RWPE2 (cell line): Measurements from ENCODE around the gene CASS4.

Experiments used
- ATAC-seq: fragments of 200-7000 bp; cut with Tn5 transposase; 3 replicates; pipeline ENCODE4 v1.9.1; 2021; ENCODE audit warnings: low read depth
- DNase-seq: peaks from one replicate; pipeline ENCODE4 v3.0.0-alpha.2; 2020; ENCODE audit warnings: low spot score
- H3K27ac ChIP-seq: fragments of 450-650 bp; 2 replicates; pipeline ENCODE4 v1.5.1; 2017; ENCODE audit warnings: mild to moderate bottlenecking; ENCODE audit not compliant: poor library complexity, severe bottlenecking
- H3K27me3 ChIP-seq: fragments of 250-450 bp; sonication (Bioruptor Pico); 2 replicates; pipeline ENCODE4 v1.5.1; 2021; ENCODE audit warnings: mild to moderate bottlenecking, moderate library complexity; ENCODE audit not compliant: insufficient read depth, poor library complexity, severe bottlenecking
- H3K36me3 ChIP-seq: fragments of 250-450 bp; sonication (Bioruptor Pico); 2 replicates; pipeline ENCODE4 v1.5.1; 2020; ENCODE audit warnings: low read depth, mild to moderate bottlenecking, moderate library complexity
- H3K4me1 ChIP-seq: fragments of 250-450 bp; sonication (Bioruptor Pico); 2 replicates; pipeline ENCODE4 v1.5.1; 2021; ENCODE audit warnings: mild to moderate bottlenecking, moderate library complexity; ENCODE audit not compliant: insufficient read depth, poor library complexity, severe bottlenecking
- H3K4me3 ChIP-seq: fragments of 250-450 bp; sonication (Bioruptor Pico); 2 replicates; pipeline ENCODE4 v1.5.1; 2021; ENCODE audit warnings: mild to moderate bottlenecking, moderate library complexity; ENCODE audit not compliant: severe bottlenecking
- H3K9me3 ChIP-seq: fragments of 250-450 bp; sonication (Bioruptor Pico); 2 replicates; pipeline ENCODE4 v1.5.1; 2021; ENCODE audit warnings: mild to moderate bottlenecking, moderate library complexity; ENCODE audit not compliant: severe bottlenecking
- TF ChIP-seq, protein P1 (sequence below): fragments of 450-650 bp; IDR thresholded peaks from one replicate; pipeline ENCODE4 v1.5.1; 2017; ENCODE audit warnings: mild to moderate bottlenecking, moderate library complexity; ENCODE audit not compliant: poor library complexity, severe bottlenecking

The CASS4 gene

DNA sequence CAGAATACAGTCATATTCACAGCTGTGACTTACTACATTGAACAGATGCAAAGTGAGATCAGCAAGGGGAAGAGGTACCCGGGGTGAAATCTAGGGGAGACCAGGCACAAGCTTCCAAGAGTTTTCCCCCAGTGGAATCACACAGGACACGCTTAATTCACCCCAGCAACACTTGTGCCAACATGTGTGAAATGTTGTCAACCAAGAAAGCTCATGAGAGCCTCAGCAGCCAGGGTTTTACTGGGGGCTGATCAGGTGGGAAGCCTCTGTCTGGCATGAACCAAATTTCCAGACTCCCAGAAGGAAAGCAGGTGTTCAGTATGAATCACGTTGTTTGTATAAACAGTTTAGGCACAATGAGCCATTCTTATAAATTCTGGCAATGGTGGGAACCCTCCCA is 49.5 kb downstream of the CASS4 start:
- peaks cover 7% of the 10 kb centered on the region for H3K27me3 ChIP-seq
- H3K4me1 ChIP-seq: no peaks in the 10 kb centered on the region
- no peak overlapping the region for H3K4me3 ChIP-seq
- no peak for ATAC-seq
- H3K36me3 ChIP-seq: no peaks in the 10 kb centered on the region
- TF ChIP-seq, protein P1, sequence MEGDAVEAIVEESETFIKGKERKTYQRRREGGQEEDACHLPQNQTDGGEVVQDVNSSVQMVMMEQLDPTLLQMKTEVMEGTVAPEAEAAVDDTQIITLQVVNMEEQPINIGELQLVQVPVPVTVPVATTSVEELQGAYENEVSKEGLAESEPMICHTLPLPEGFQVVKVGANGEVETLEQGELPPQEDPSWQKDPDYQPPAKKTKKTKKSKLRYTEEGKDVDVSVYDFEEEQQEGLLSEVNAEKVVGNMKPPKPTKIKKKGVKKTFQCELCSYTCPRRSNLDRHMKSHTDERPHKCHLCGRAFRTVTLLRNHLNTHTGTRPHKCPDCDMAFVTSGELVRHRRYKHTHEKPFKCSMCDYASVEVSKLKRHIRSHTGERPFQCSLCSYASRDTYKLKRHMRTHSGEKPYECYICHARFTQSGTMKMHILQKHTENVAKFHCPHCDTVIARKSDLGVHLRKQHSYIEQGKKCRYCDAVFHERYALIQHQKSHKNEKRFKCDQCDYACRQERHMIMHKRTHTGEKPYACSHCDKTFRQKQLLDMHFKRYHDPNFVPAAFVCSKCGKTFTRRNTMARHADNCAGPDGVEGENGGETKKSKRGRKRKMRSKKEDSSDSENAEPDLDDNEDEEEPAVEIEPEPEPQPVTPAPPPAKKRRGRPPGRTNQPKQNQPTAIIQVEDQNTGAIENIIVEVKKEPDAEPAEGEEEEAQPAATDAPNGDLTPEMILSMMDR: no peak
- H3K9me3 ChIP-seq: no peaks in the 10 kb centered on the region
- no peak overlapping the region for H3K27ac ChIP-seq
- no peak for DNase-seq

DNA sequence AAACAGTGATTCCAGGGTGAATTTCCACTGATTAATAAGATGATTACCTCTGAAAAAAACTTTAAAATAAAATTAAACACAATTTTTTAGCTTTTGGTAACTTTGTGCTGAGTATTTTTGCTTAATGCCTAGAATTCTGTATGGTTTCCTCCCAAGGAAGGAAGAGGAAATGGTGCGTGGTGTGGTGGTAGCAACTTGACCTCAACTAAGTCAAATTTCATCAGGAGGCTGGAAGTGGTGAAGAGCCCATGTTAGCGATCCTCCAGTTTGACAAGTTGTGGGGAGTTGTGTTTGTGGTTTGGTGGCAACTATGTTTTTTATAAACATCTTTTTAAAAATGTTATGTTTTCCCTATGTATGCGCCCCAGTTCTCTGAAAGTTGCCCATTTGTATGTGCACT is 51.4 kb downstream of the CASS4 start:
- peaks cover 4% of the 10 kb centered on the region for H3K27me3 ChIP-seq
- TF ChIP-seq, protein P1: no peak
- DNase-seq (no peak), ATAC-seq (no peak)
- H3K9me3 ChIP-seq: no peaks in the 10 kb centered on the region
- H3K4me1 ChIP-seq: peaks cover 4% of the 10 kb centered on the region
- H3K4me3 ChIP-seq: no peak overlapping the region
- no peak overlapping the region for H3K27ac ChIP-seq
- no peaks in the 10 kb centered on the region for H3K36me3 ChIP-seq

DNA sequence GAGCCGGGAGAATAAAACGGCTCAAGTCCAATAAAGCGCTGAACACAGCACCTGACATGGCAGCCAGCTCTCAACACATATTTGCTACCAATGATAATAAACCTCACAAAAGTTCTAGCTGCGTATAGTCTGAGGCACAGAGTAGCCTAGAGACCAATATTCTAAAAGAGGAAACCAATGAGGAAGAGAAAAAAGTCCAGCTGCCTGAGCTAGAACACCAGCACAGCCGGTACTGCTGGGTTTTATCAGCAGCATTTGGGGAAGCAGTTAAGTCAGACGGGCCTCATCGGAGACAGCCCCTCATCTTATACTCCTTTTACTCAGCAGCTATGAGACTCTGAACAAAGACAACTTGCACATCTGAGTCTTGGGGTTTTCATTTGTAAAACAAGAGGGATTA is 53.9 kb downstream of the CASS4 start:
- no peaks in the 10 kb centered on the region for H3K27me3 ChIP-seq
- H3K4me3 ChIP-seq: no peak overlapping the region
- no peak for DNase-seq
- no peaks in the 10 kb centered on the region for H3K9me3 ChIP-seq
- H3K4me1 ChIP-seq: peaks cover 15% of the 10 kb centered on the region
- H3K27ac ChIP-seq: no peak overlapping the region
- H3K36me3 ChIP-seq: peaks cover 15% of the 10 kb centered on the region
- TF ChIP-seq, protein P1: no peak
- no peak for ATAC-seq

DNA sequence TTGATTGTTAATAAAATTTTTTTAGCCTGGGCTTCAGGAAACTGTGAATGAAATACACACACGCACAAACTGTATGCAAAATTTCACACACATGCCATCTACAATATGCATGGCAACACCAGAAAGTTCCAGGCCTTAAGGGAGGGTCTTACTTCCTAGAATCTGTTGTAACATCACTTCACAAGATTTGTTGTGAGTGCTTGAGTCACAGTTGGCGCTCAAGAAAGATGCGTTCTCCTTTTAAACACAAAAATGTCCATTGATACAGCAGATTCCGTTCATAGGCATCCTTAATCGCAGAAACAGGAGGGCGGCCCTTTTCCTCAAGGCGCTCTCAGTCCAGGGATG is 55.9 kb downstream of the CASS4 start:
- TF ChIP-seq, protein P1: no peak
- Histone ChIP-seq H3K27ac (no peak overlapping the region), H3K9me3 (no peaks in the 10 kb centered on the region), H3K4me1 (peaks cover 15% of the 10 kb centered on the region), H3K36me3 (peaks cover 31% of the 10 kb centered on the region), H3K27me3 (no peaks in the 10 kb centered on the region), H3K4me3 (peak overlapping the region; percentile 65)
- ATAC-seq: no peak
- DNase-seq: no peak

DNA sequence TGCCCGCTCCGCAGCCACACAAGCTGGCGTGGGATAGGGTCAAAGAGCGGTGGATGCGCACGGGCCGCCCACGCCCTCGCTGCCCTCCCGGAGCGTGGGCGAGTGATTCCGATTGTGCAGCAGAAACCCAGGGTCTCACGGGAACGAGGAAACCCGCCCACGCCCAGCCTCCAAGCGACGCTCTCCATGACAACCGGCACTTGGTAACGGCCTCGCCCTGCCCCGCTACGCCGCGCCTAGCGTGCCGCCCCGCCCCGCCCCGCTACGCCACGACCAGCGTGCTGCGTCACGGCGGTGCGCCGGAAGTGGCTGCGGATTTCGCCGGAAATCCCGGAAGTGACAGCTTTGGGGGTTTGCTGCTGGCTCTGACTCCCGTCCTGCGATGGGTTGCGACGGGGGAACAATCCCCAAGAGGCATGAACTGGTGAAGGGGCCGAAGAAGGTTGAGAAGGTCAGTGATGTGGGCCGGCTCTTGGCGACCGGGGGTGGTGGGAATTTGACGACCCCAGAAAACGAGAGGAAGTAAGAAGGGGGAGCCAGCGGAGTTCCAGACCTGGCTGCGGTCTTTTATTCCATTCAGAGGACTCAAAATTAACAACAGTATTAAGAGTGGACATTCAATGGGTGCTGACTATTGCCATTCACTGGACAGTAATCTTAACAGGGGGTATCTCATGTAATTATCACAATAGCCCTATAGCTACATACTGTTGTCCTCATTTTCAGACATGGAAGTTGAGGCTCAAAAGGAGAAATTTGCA is 56.4 kb downstream of the CASS4 start, which contains the start of gene RTF2:
TSS of gene RTF2 (plus strand) at position 312 of the 761 bp plus-strand sequence. CDS start at position 383, 71 bp downstream.
- Histone ChIP-seq H3K9me3 (no peaks in the 10 kb centered on the region), H3K4me1 (peaks cover 15% of the 10 kb centered on the region), H3K36me3 (peaks cover 37% of the 10 kb centered on the region), H3K27me3 (no peaks in the 10 kb centered on the region), H3K27ac (no peak within 1 kb of the TSS), H3K4me3 (peak within 1 kb of the TSS; percentile 65)
- TF ChIP-seq, protein P1: no peak
- DNase-seq (peak; percentile 98), ATAC-seq (peak; percentile 97)
